BE2C (cell line): ENCODE data around the gene WDFY3.

Experiments
- DNase-seq: peaks from one replicate; pipeline ENCODE4 v3.0.0-alpha.2; 2020
- H3K27me3 ChIP-seq: fragments of 250-450 bp; sonication (Bioruptor Pico); 2 replicates; pipeline ENCODE4 v1.5.1; 2020; ENCODE audit warnings: mild to moderate bottlenecking
- H3K36me3 ChIP-seq: fragments of 250-450 bp; sonication (Bioruptor Pico); 2 replicates; pipeline ENCODE4 v1.5.1; 2020; ENCODE audit warnings: mild to moderate bottlenecking
- H3K4me1 ChIP-seq: fragments of 250-450 bp; sonication (Bioruptor Pico); 2 replicates; pipeline ENCODE4 v1.5.1; 2020
- H3K4me3 ChIP-seq: 2 replicates; pipeline ENCODE4 v1.5.1; 2011; ENCODE audit warnings: low read depth, low read length
- H3K9me3 ChIP-seq: fragments of 250-450 bp; sonication (Bioruptor Pico); 2 replicates; pipeline ENCODE4 v1.5.1; 2020
- CTCF ChIP-seq: IDR thresholded peaks from 2 replicates; pipeline ENCODE4 v1.5.1; 2012; ENCODE audit warnings: mild to moderate bottlenecking, low read depth, low read length

Gene WDFY3

GRCh38 chr4:84631573-84631972 is 334.9 kb downstream of the WDFY3 start:
- H3K27me3 ChIP-seq, result no peaks in the 10 kb centered on the region
- no peak for DNase-seq
- H3K4me3 ChIP-seq, result no peak overlapping the region
- no peak for TF ChIP-seq CTCF
- no peaks in the 10 kb centered on the region for H3K4me1 ChIP-seq
- no peaks in the 10 kb centered on the region for H3K36me3 ChIP-seq
- no peaks in the 10 kb centered on the region for H3K9me3 ChIP-seq

- no peak for DNase-seq
- Histone ChIP-seq H3K4me1 (no peaks in the 10 kb centered on the region), H3K36me3 (no peaks in the 10 kb centered on the region), H3K27me3 (no peaks in the 10 kb centered on the region; the same call in 1 of the 2 replicates), H3K4me3 (no peak overlapping the region), H3K9me3 (no peaks in the 10 kb centered on the region)
- no peak for TF ChIP-seq CTCF
Measured at GRCh38 chr4:84626673-84627072, 339.8 kb downstream of the WDFY3 start.

GRCh38 chr4:84623661-84624060 is 342.8 kb downstream of the WDFY3 start:
- no peaks in the 10 kb centered on the region for H3K9me3 ChIP-seq
- no peaks in the 10 kb centered on the region; the same call in 1 of the 2 replicates for H3K27me3 ChIP-seq
- H3K36me3 ChIP-seq, result no peaks in the 10 kb centered on the region
- no peak for DNase-seq
- no peak for TF ChIP-seq CTCF
- no peak overlapping the region for H3K4me3 ChIP-seq
- H3K4me1 ChIP-seq, result no peaks in the 10 kb centered on the region

GRCh38 chr4:84622959-84623358 is 343.5 kb downstream of the WDFY3 start:
- Histone ChIP-seq H3K36me3 (no peaks in the 10 kb centered on the region), H3K9me3 (no peaks in the 10 kb centered on the region), H3K4me3 (no peak overlapping the region), H3K4me1 (no peaks in the 10 kb centered on the region), H3K27me3 (no peaks in the 10 kb centered on the region; the same call in 1 of the 2 replicates)
- DNase-seq, result no peak
- TF ChIP-seq CTCF, result no peak
